CD4-positive, alpha-beta memory T cell (primary cell): ENCODE results near the gene IKBKE. TPM values are rescaled to one million over a fixed set of nuclear protein-coding genes. Genes with fewer than 3 reads are reported as not detected.

ENCODE experiments used
- CTCF ChIA-PET: fragments of 350-600 bp; sonication (Branson Sonifier 250); formaldehyde crosslinking; loops from one replicate; lab custom pipeline; 2021; ENCODE audit warnings: inconsistent platforms; ENCODE audit not compliant: partially characterized antibody; lab: Charles Lee
- POLR2A ChIA-PET: fragments of 350-600 bp; sonication (Branson Sonifier 250); formaldehyde crosslinking; loops from one replicate; lab custom pipeline; 2021; ENCODE audit not compliant: partially characterized antibody; lab: Charles Lee
- DNase-seq, 5 donors: peaks; one replicate each; pipeline versions ENCODE4 v3.0.0 to v3.0.0-alpha.2; 2020 to 2022; ENCODE audit warnings: mixed read lengths in 1 of 5
- H3K27ac ChIP-seq: one replicate; pipeline ENCODE4 v1.7.0; 2013; ENCODE audit warnings: low read depth, low read length
- H3K27me3 ChIP-seq: 2 replicates; pipeline ENCODE4 v1.7.0; 2013; ENCODE audit warnings: mild to moderate bottlenecking, low read length, moderate library complexity; ENCODE audit not compliant: insufficient read depth
- H3K36me3 ChIP-seq: 2 replicates; pipeline ENCODE4 v1.7.0; 2013; ENCODE audit warnings: mild to moderate bottlenecking, low read length, moderate library complexity; ENCODE audit not compliant: insufficient read depth
- H3K4me1 ChIP-seq: 2 replicates; pipeline ENCODE4 v1.7.0; 2013; ENCODE audit warnings: mild to moderate bottlenecking, low read length, moderate library complexity; ENCODE audit not compliant: insufficient read depth
- H3K4me3 ChIP-seq, 2 donors: one replicate each; pipeline ENCODE4 v1.7.0; 2013; ENCODE audit warnings: low read length in 2 of 2, mild to moderate bottlenecking in 1 of 2
- H3K9me3 ChIP-seq, 2 donors: one replicate each; pipeline ENCODE4 v1.7.0; 2013; ENCODE audit warnings: low read length in 2 of 2, control low read depth in 1 of 2; ENCODE audit not compliant: control insufficient read depth in 1 of 2
- H3K27ac Mint-ChIP-seq, 7 donors: one replicate each; pipeline ENCODE4 v1.8.0; 2020 to 2021; ENCODE audit warnings: mixed read lengths in 7 of 7, mild to moderate bottlenecking in 6 of 7, inconsistent platforms in 3 of 7, moderate library complexity in 3 of 7
- H3K27me3 Mint-ChIP-seq, 2 donors: one replicate each; pipeline ENCODE4 v1.8.0; 2020 to 2021; ENCODE audit warnings: mixed read lengths in 2 of 2
- H3K36me3 Mint-ChIP-seq, 2 donors: one replicate each; pipeline ENCODE4 v1.8.0; 2020 to 2021; ENCODE audit warnings: mixed read lengths in 2 of 2, inconsistent platforms in 1 of 2, mild to moderate bottlenecking in 1 of 2
- H3K4me1 Mint-ChIP-seq, 4 donors: one replicate each; pipeline ENCODE4 v1.8.0; 2020 to 2021; ENCODE audit warnings: mixed read lengths in 4 of 4, mild to moderate bottlenecking in 1 of 4
- H3K4me3 Mint-ChIP-seq, 8 donors: one replicate each; pipeline ENCODE4 v1.8.0; 2020 to 2021; ENCODE audit warnings: mixed read lengths in 8 of 8, mild to moderate bottlenecking in 7 of 8, moderate library complexity in 6 of 8, inconsistent platforms in 3 of 8
- H3K9me3 Mint-ChIP-seq, 8 donors: one replicate each; pipeline ENCODE4 v1.8.0; 2020 to 2021; ENCODE audit warnings: mixed read lengths in 8 of 8, mild to moderate bottlenecking in 5 of 8, inconsistent platforms in 3 of 8, moderate library complexity in 1 of 8
- intact Hi-C: fragments of 100-400 bp; cut with micrococcal nuclease; formaldehyde crosslinking; loops from one replicate; pipeline ENCODE4 v1.15.1; 2023
- polyA plus RNA-seq, 2 donors: library from polyadenylated mRNA; unstranded; fragments of 300-500 nt; fragmentation: Illumina TruSeq; gene quantifications; one replicate each; pipeline ENCODE4 v1.2.3, GENCODE V29; 2021
- total RNA-seq, 2 experiments: library from RNA; stranded (reverse); gene quantifications; one replicate each; pipeline ENCODE4 v1.2.3, GENCODE V29; 2021

Gene IKBKE
- total and polyA plus RNA-seq, 4 experiments from 2014 or later, result 46.8 to 92.3 (median 69.0) TPM

- POLR2A ChIA-PET, result interaction anchor here (1.3 to 2.5 kb wide), 2 partner anchors 10 to 19 kb away, joined by 3 to 22 read pairs; partner anchors contain the start of gene IKBKE
- peaks cover 33% of the 10 kb centered on the region for H3K4me1 ChIP-seq
Measured at GRCh38 chr1:206460836-206461426, 9.3 kb upstream of the IKBKE start.

GRCh38 chr1:206461602-206462455 lies 8.4 kb upstream of the IKBKE start:
- Mint-ChIP-seq H3K9me3 (no peaks in the 10 kb centered on the region), H3K4me3 (no peak overlapping the region), H3K4me1 (peaks cover 21 to 49% (median 36%) of the 10 kb centered on the region in 4 donors), H3K27me3 (no peaks in the 10 kb centered on the region), H3K27ac (peak overlapping the region in 4 of 7 donors; percentile 13 to 77 (median 16)), H3K36me3 (peaks cover 0 to 2% of the 10 kb centered on the region in 2 donors)
- CTCF ChIA-PET, result interaction anchor here (0.6 to 12.0 kb wide), 28 partner anchors 9 to 220 kb away, joined by 3 to 274 read pairs (median 5); partner anchors contain the start of genes EIF2D and IKBKE
- Histone ChIP-seq H3K9me3 (no peaks in the 10 kb centered on the region), H3K36me3 (no peaks in the 10 kb centered on the region), H3K4me3 (no peak overlapping the region), H3K4me1 (peaks cover 36% of the 10 kb centered on the region), H3K27me3 (no peaks in the 10 kb centered on the region), H3K27ac (no peak overlapping the region)
- intact Hi-C loops, result loop anchor here (1.0 to 10.0 kb wide), 6 partner anchors 8 to 523 kb away; partner anchors contain the start of genes IKBKE and RASSF5
- POLR2A ChIA-PET, result interaction anchor here (0.9 to 2.5 kb wide), 4 partner anchors 9 to 122 kb away, joined by 3 to 22 read pairs (median 4); partner anchors contain the start of gene IKBKE
- peak; percentile 62 to 72 (median 65) for DNase-seq

More at GRCh38 chr1:206460836-206461426, 9.3 kb upstream of the IKBKE start:
- no peak overlapping the region for H3K27ac ChIP-seq
- CTCF ChIA-PET, result interaction anchor here (0.6 to 12.0 kb wide), 12 partner anchors 9 to 202 kb away, joined by 3 to 274 read pairs (median 6); partner anchors contain the start of gene IKBKE
- H3K27me3 ChIP-seq, result no peaks in the 10 kb centered on the region
- intact Hi-C loops, result loop anchor here (10.0 kb wide), 1 partner anchor 524 kb away; no protein-coding TSS in a partner anchor
- no peak overlapping the region for H3K4me3 Mint-ChIP-seq
- H3K4me1 Mint-ChIP-seq, result peaks cover 14 to 42% (median 33%) of the 10 kb centered on the region in 4 donors
- no peaks in the 10 kb centered on the region for H3K27me3 Mint-ChIP-seq
- peaks cover 0 to 5% of the 10 kb centered on the region in 2 donors for H3K36me3 Mint-ChIP-seq
- no peak for DNase-seq
- H3K36me3 ChIP-seq, result no peaks in the 10 kb centered on the region
- no peaks in the 10 kb centered on the region for H3K9me3 ChIP-seq
- no peak overlapping the region for H3K4me3 ChIP-seq
- peak overlapping the region in 1 of 7 donors; percentile 29 for H3K27ac Mint-ChIP-seq
- no peaks in the 10 kb centered on the region for H3K9me3 Mint-ChIP-seq

- Mint-ChIP-seq H3K36me3 (peaks cover 0 to 2% of the 10 kb centered on the region in 2 donors), H3K4me1 (peaks cover 31 to 54% (median 42%) of the 10 kb centered on the region in 4 donors), H3K9me3 (no peaks in the 10 kb centered on the region), H3K27me3 (no peaks in the 10 kb centered on the region), H3K4me3 (peak overlapping the region in 1 of 8 donors; percentile 43), H3K27ac (peak overlapping the region in 6 of 7 donors; percentile 11 to 82 (median 76))
- no peaks in the 10 kb centered on the region for H3K27me3 ChIP-seq
- no peaks in the 10 kb centered on the region for H3K36me3 ChIP-seq
- DNase-seq, result no peak
- no peaks in the 10 kb centered on the region for H3K9me3 ChIP-seq
- no peak overlapping the region for H3K27ac ChIP-seq
- CTCF ChIA-PET, result interaction anchor here (0.9 to 12.0 kb wide), 11 partner anchors 8 to 219 kb away, joined by 3 to 274 read pairs (median 9); partner anchors contain the start of genes EIF2D and IKBKE
- H3K4me3 ChIP-seq, result no peak overlapping the region
- intact Hi-C loops, result loop anchor here (2.0 to 10.0 kb wide), 2 partner anchors 44 to 522 kb away; partner anchors contain the start of gene RASSF5
- peaks cover 41% of the 10 kb centered on the region for H3K4me1 ChIP-seq
- POLR2A ChIA-PET, result interaction anchor here (2.5 kb wide), 1 partner anchor 8 kb away, joined by 22 read pairs; the partner anchor contains the start of gene IKBKE
Measured at GRCh38 chr1:206463137-206463536, 7.1 kb upstream of the IKBKE start.

GRCh38 chr1:206463911-206464310 lies 6.4 kb upstream of the IKBKE start:
- no peaks in the 10 kb centered on the region for H3K27me3 ChIP-seq
- H3K27ac ChIP-seq, result no peak overlapping the region
- Mint-ChIP-seq H3K4me1 (peaks cover 37 to 61% (median 50%) of the 10 kb centered on the region in 4 donors), H3K4me3 (no peak overlapping the region), H3K27me3 (no peaks in the 10 kb centered on the region), H3K36me3 (peaks cover 0 to 2% of the 10 kb centered on the region in 2 donors), H3K9me3 (no peaks in the 10 kb centered on the region), H3K27ac (peak overlapping the region in 3 of 7 donors; percentile 81 to 83 (median 82))
- CTCF ChIA-PET, result interaction anchor here (0.9 to 12.0 kb wide), 6 partner anchors 9 to 199 kb away, joined by 3 to 274 read pairs (median 9); partner anchors contain the start of gene IKBKE
- intact Hi-C loops, result loop anchor here (2.0 to 10.0 kb wide), 2 partner anchors 43 to 521 kb away; partner anchors contain the start of gene RASSF5
- no peak for DNase-seq
- no peak overlapping the region for H3K4me3 ChIP-seq
- no peaks in the 10 kb centered on the region for H3K9me3 ChIP-seq
- H3K4me1 ChIP-seq, result peaks cover 49% of the 10 kb centered on the region
- no peaks in the 10 kb centered on the region for H3K36me3 ChIP-seq
- POLR2A ChIA-PET, result no interaction called here

- DNase-seq, result no peak
- peaks cover 0 to 2% of the 10 kb centered on the region in 2 donors for H3K36me3 Mint-ChIP-seq
- no peaks in the 10 kb centered on the region for H3K27me3 Mint-ChIP-seq
- H3K9me3 ChIP-seq, result no peaks in the 10 kb centered on the region
- POLR2A ChIA-PET, result interaction anchor here (1.0 kb wide), 1 partner anchor 116 kb away, joined by 3 read pairs; no protein-coding TSS in a partner anchor
- H3K4me3 ChIP-seq, result no peak overlapping the region
- no peak overlapping the region for H3K27ac ChIP-seq
- no peaks in the 10 kb centered on the region for H3K36me3 ChIP-seq
- no peak overlapping the region for H3K4me3 Mint-ChIP-seq
- no peaks in the 10 kb centered on the region for H3K9me3 Mint-ChIP-seq
- CTCF ChIA-PET, result interaction anchor here (0.6 to 12.0 kb wide), 7 partner anchors 12 to 199 kb away, joined by 3 to 274 read pairs (median 3); partner anchors contain the start of gene IKBKE
- peaks cover 55% of the 10 kb centered on the region for H3K4me1 ChIP-seq
- no peaks in the 10 kb centered on the region for H3K27me3 ChIP-seq
- intact Hi-C loops, result loop anchor here (10.0 kb wide), 1 partner anchor 520 kb away; no protein-coding TSS in a partner anchor
- peak overlapping the region; percentile 63 to 96 (median 82) for H3K27ac Mint-ChIP-seq
- peaks cover 40 to 67% (median 56%) of the 10 kb centered on the region in 4 donors for H3K4me1 Mint-ChIP-seq
Measured at GRCh38 chr1:206464456-206464964, 5.8 kb upstream of the IKBKE start.

GRCh38 chr1:206465951-206466350 lies 4.3 kb upstream of the IKBKE start:
- Histone ChIP-seq H3K27ac (no peak overlapping the region), H3K4me3 (no peak overlapping the region), H3K27me3 (no peaks in the 10 kb centered on the region), H3K4me1 (peaks cover 62% of the 10 kb centered on the region), H3K9me3 (no peaks in the 10 kb centered on the region), H3K36me3 (no peaks in the 10 kb centered on the region)
- peaks cover 0 to 11% of the 10 kb centered on the region in 2 donors for H3K36me3 Mint-ChIP-seq
- peak overlapping the region; percentile 77 to 97 (median 82) for H3K4me3 Mint-ChIP-seq
- peak in 1 of 5 donors; percentile 24 for DNase-seq
- POLR2A ChIA-PET, result interaction anchor here (1.0 kb wide), 1 partner anchor 9 kb away, joined by 3 read pairs; no protein-coding TSS in a partner anchor
- no peaks in the 10 kb centered on the region for H3K27me3 Mint-ChIP-seq
- intact Hi-C loops, result loop anchor here (10.0 kb wide), 1 partner anchor 519 kb away; no protein-coding TSS in a partner anchor
- no peaks in the 10 kb centered on the region for H3K9me3 Mint-ChIP-seq
- H3K27ac Mint-ChIP-seq, result peak overlapping the region; percentile 73 to 97 (median 94)
- CTCF ChIA-PET, result interaction anchor here (0.7 to 12.0 kb wide), 8 partner anchors 10 to 198 kb away, joined by 3 to 274 read pairs (median 4); partner anchors contain the start of gene IKBKE
- H3K4me1 Mint-ChIP-seq, result peaks cover 47 to 82% (median 64%) of the 10 kb centered on the region in 4 donors
